RWPE1 (cell line): ENCODE results near the gene PIP5K1C.

Experiments used
- CTCF ChIA-PET: fragments of 350-600 bp; sonication (Branson Sonifier 250); formaldehyde crosslinking; extraction: SDS; loops from one replicate; lab custom pipeline; 2021; lab: Yijun Ruan, JAX
- POLR2A ChIA-PET: fragments of 400-600 bp; formaldehyde crosslinking; extraction: SDS; loops from one replicate; lab custom pipeline; 2020; ENCODE audit warnings: antibody characterized with exemption; ENCODE audit not compliant: low non-redundant PET; lab: Yijun Ruan, JAX
- DNase-seq: peaks from one replicate; pipeline ENCODE4 v3.0.0; 2012; ENCODE audit warnings: low spot score
- H3K27ac ChIP-seq: fragments of 450-650 bp; 2 replicates; pipeline ENCODE4 v1.5.1; 2017
- TF ChIP-seq, protein P1 (sequence below): fragments of 450-650 bp; conservative IDR thresholded peaks from 2 replicates; pipeline ENCODE4 v1.5.1; 2017; ENCODE audit warnings: low read depth, mild to moderate bottlenecking

PIP5K1C gene

DNA sequence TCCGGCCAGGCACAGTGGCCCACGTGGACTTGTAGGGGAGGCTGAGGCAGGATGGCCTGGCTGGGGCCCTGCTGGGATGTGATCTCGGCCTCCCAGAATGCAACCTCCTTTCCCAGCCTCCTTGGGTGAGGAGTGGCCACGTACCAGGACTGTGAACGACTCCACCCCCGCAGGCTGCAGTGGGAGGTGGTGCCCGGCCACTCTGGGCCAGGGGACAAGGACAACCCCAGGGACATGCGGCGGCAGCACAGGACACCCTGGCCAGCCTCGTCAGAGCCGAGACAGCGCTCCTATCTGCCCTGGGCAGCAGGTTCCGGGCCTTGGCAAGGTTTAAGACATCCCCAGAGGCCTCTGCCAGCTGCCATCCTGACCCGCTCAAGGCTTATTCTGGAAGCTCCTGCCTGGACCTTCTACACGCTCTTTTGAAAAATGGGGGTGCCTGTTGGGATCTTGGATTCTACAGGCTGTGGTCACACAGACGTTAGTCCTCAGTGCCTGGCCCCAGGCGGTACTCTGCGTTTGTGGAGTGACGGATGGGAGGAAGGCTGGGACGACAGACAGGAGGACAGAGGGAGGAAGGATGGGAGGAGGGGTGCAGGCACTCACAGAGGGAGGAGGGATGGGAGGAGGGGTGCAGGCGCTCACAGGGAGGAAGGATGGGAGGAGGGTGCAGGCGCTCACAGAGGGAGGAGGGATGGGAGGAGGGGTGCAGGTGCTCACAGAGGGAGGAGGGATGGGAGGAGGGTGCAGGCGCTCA lies 53.8 kb downstream of the PIP5K1C start:
- TF ChIP-seq, protein P1, sequence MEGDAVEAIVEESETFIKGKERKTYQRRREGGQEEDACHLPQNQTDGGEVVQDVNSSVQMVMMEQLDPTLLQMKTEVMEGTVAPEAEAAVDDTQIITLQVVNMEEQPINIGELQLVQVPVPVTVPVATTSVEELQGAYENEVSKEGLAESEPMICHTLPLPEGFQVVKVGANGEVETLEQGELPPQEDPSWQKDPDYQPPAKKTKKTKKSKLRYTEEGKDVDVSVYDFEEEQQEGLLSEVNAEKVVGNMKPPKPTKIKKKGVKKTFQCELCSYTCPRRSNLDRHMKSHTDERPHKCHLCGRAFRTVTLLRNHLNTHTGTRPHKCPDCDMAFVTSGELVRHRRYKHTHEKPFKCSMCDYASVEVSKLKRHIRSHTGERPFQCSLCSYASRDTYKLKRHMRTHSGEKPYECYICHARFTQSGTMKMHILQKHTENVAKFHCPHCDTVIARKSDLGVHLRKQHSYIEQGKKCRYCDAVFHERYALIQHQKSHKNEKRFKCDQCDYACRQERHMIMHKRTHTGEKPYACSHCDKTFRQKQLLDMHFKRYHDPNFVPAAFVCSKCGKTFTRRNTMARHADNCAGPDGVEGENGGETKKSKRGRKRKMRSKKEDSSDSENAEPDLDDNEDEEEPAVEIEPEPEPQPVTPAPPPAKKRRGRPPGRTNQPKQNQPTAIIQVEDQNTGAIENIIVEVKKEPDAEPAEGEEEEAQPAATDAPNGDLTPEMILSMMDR, result no peak
- CTCF ChIA-PET, result no interaction called here

DNA sequence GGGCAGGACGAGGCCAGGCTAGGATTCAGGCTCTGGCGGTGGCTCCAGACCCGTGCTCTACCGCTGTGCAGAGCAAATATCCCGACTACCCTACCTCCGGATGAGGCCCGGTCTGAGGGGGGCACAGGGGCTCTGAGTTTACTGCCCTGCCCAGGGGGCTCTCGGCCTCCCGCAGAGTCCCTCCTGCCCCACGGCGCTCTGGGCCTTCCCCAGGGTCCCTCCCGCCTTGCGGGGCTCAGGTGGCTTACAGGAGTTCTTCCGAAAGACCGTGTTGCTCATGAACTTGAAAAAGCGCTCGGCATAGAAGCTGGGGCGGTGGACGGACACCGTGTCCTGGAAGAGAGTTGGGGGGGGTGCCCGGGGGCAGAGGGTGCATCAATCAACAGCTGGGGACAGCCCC lies 54.5 kb downstream of the PIP5K1C start:
- TF ChIP-seq, protein P1, result no peak
- DNase-seq, result no peak
- POLR2A ChIA-PET, result no interaction called here
- no peak overlapping the region for H3K27ac ChIP-seq
- CTCF ChIA-PET, result no interaction called here

More for the DNA sequence above, 53.8 kb downstream of the PIP5K1C start:
- POLR2A ChIA-PET, result no interaction called here
- H3K27ac ChIP-seq, result 0 out of 2 replicates have a peak overlapping the region, but pooled peaks have one; percentile 16
- DNase-seq, result no peak

DNA sequence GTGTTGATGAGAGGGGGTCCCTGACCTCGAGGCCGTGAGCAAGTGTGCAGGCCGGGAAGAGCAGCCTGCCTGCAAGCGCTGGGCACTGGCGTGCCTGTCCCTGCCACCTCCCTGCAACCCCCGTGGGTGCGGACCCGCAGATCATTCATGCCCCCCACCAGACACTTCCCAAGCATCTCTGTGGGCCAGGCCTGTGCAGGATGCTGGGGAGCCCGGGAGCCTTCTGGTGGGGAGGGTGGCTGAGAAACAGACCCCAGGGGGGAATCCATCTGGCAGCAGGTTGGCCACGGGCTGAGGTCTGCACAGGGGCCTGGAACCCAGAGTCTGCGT lies 55.2 kb downstream of the PIP5K1C start:
- ChIA-PET CTCF (no interaction called here), POLR2A (no interaction called here)
- DNase-seq, result no peak
- TF ChIP-seq, protein P1, result no peak
- peak overlapping the region; percentile 23 for H3K27ac ChIP-seq

DNA sequence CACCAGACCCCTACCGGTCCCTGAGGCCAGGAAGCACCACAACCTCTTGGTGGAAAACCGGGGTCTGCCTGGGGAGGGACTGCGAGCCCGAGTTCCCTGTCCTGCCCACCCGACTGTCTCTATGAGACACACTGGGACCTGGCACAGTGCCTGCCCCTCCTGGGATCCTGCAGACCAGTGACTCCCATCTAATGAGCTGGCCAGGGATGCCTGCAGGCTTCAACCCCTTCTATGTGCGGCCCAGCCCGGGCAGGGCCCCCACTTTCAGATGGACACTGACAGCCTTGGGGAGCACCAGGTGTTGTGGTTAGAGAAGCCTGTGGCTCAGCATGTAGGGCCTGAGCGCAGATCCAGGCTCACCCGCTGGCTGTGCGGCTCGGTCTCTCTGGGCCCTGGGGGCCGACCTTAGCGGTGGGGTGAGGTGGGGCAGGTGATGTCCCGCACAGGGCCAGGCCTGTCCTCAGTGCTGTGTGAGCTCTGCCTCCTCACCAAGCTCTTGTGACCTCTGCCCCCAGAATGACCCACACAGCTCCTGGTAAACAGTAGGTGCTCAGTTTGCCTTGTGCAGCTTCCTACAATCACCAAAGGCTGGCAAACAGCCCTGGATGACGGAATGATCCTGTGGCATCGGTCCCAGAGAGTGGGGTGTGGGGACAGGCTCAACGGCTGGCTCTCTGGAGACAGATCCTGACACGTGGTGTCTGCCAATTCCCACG lies 55.8 kb downstream of the PIP5K1C start:
- CTCF ChIA-PET, result no interaction called here
- TF ChIP-seq, protein P1, result no peak
- peak overlapping the region; percentile 23 for H3K27ac ChIP-seq
- DNase-seq, result no peak
- POLR2A ChIA-PET, result no interaction called here

DNA sequence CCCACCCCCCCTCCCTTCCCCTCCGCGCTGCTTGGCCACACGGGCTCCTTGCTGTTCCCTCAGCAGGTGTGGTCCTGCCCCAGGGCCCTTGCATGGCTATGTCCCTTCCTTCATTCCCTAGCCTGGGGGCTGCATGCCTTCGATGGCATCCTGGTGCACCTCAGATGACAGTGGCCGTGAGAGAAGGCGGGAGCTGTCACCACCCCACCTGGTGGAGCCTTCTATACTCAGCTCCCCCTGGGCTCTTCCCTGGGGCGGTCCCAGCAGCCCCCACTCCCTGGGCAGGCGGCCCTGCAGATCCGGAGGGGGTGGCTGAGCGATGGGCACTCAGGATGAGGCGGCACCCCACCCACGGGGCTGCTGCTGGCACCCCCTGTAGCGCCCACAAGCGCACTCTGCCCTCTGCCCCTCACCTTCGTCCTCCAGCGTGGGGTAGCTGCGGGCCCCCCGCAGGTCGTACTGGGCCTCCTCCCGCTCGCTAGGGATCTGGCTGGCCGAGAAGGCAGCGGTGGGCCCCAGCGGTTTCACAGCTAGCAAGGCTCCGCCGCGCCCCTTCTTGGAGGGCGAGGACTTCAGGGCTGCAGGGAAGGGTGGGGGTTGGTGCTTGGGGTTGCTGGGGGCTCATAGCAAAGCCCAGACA lies 56.5 kb downstream of the PIP5K1C start:
- TF ChIP-seq, protein P1, result no peak
- DNase-seq, result no peak
- ChIA-PET CTCF (interaction anchor here (0.6 kb wide), 1 partner anchor 9 kb away, joined by 3 read pairs; no protein-coding TSS in a partner anchor), POLR2A (no interaction called here)
- H3K27ac ChIP-seq, result no peak overlapping the region

DNA sequence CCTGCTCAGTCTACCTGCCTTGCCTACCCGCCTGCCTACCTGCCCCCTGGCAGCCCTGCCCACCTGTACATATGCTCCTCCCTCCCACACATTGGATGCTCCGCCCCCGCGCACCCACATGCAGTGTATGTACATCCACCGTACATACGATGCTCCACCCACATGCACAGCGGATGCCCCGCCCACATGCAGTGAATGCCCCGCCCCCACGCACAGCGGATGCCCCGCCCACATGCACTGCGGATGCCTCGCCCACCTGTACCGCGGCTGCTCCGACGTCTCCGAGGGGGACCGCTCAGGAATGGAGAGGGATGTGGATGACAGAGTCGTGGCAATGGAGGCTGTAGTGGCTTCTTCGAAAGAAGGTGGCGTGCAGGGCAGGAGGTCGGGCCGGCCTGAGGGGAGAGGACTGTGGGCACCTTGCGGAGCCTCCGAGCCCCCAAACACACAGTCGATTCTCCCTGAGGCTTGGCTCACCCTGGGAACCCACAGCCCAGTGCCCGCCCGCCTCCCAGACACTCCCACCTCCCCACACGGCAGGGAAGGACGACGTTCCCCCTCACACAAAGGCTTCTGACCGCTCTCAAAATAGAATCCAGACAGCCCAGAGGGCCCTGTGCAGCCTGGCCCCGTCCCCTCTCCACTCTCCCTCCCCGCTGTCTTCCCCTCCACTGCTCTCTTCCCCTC lies 57.1 kb downstream of the PIP5K1C start:
- peak; percentile 25 for DNase-seq
- TF ChIP-seq, protein P1, result no peak
- no peak overlapping the region for H3K27ac ChIP-seq
- CTCF ChIA-PET, result interaction anchor here (0.6 kb wide), 1 partner anchor 9 kb away, joined by 3 read pairs; no protein-coding TSS in a partner anchor
- POLR2A ChIA-PET, result no interaction called here
